ENCODE measurements around the gene SNX21. TPM values are rescaled to one million over a fixed set of nuclear protein-coding genes. Genes with fewer than 3 reads are reported as not detected.
"Not testable (repeated sequence)": the region's sequence is repeated elsewhere in the genome, so short reads cannot be mapped to it uniquely, and the experiment has no call there.

Gene SNX21
- total RNA-seq, 1 donor from 2014 or later, result 20.8 TPM

DNA sequence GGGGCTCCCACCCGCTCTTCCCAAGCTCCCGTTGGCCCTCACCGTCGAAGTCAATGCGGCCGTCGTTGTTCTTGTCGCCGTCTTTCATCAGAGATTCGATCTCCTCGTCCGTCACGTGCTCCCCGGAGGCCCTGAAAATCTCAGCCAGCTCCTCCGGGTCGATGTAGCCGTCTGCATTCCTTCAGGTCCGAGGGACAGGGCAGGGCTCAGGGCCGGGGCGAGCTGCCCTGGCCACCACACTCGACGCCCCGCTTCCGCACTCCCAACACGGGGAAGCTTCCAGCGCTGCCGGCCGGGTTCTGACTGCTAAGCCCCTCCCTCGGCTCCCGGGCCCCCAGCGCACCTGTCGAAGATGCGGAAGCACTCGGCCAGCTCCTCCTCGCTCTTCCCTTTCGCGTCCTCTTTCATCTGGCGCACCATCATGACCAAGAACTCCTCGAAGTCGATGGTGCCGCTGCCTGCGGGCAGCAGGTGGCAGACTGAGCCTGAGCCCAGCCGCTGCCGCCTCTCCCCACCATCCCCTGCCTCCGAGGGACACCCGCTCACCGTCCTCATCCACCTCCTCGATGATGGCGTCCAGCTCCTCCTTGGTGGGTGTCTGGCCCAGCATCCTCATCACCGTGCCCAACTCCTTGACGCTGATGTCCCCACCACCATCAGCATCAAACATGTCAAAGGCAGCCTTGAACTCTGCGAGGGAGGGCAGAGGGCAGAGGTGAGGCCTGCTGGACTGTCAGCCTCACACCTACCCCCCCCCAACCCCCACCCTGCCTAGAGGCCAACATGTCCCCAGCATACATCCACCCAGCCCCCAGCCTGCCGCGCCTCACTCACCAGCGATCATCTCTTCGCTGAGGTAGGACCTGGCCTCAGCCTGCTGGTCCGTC, 9.4 kb upstream of the SNX21 start:
- no peak for DNase-seq (ENCODE audit: low read depth, low spot score)

DNA sequence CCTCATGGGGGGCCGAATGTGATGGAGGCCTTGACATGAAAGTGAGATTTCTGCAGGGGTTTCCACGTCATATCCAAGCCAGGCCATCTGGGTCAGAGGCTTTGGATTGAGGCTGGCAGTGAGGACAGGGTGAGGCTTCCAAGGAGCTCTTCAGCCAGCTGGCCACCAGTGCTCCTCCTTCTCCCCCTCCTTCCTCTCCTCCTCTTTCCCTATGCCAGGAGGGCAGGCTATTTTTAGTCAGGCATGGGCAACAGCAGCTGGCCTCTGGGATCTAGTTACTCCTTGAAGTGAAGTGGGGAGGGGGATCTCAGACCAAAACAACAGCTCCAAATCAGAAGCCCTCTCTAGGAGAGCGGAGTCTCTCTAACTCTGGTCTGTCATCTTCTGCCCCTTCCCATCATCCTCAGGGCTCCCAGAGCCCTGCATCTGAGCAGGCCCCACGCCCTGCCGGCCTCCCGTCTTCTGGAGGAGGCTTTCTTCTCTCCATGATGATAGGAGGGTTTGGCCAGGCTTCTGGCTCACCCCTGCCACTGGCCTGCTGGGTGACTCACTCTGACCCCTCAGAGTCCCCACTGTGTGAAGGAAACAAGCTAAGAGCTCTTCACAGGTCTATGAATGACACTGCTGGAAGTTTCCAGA, 7.1 kb upstream of the SNX21 start:
- no peak for DNase-seq (ENCODE audit: low read depth, low spot score)

DNA sequence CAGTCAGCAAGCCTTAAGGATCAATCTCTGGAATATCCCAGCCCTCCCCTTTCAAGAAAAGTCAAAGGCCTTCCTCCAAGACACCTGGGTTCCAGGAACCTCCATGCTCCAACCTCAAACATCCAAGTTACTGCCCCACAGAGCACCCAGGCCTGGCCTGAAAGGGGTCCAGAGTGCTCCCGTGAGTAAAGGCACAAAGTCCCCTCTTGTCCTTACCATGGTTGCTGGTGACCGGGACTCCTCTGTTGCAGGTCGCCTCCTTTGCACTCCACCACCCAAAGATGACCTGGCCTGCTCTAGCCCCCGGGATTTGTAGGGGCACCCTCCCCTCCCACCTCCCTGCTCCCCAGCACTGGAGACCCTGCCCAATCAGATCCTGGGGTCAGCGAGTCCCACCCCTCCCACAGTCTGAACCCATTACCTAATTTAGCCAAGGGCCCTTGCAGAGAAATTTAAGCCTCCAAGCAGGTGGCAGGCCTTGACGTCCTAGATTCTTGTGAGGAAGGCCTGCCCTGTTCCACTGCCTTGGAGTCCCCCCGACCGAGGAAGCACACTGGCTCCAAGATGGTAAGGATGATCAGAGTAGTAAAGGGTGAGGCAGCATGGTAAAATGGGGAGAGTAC, 6.5 kb upstream of the SNX21 start, which contains the start of gene TNNC2:
TNNC2 (minus strand) TSS at position 283 of the 623 bp plus-strand sequence; CDS start at position 219, 64 bp downstream.
- DNase-seq (ENCODE audit: low read depth, low spot score), result no peak

DNA sequence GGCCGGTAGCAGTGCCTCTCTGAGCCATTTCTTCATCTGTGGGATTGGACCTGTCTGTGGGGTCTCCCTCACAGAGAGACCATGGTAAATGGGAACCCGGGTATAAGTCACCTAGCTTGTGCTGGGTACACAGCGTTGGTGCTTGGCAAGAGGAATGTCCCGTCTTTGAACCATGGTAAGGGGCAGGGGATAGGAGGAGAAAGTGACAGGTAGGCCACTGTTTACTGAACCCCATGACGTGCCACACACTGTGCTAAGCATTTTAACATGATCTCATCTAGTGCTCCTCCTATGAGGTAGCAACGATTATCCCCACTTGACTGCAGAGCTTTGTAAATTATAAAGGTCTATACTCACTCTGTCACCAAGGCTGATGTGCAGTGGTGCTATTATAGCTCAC, 5.9 kb upstream of the SNX21 start:
- DNase-seq (ENCODE audit: low read depth, low spot score), result no peak

DNA sequence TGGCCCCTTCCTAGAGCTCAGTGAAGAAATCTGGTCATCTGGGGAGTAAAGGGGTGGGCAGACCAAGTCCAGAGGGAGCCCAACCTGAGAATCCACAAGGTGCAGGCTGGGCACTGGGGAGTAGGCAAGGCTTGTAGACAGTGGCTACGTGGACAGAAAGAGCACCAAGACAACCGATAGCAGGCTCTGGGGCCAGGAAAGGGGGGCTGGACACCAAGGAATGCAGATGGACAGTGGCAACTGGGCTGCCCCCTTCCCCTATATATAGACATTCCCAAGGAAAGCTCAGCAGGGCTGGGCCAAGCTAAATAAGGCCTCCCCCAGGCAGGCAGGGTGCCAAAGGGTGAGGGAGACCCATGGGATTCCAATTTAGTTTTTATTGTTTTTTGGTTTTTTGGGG, 5.0 kb upstream of the SNX21 start:
- no peak for DNase-seq (ENCODE audit: low read depth, low spot score)

DNA sequence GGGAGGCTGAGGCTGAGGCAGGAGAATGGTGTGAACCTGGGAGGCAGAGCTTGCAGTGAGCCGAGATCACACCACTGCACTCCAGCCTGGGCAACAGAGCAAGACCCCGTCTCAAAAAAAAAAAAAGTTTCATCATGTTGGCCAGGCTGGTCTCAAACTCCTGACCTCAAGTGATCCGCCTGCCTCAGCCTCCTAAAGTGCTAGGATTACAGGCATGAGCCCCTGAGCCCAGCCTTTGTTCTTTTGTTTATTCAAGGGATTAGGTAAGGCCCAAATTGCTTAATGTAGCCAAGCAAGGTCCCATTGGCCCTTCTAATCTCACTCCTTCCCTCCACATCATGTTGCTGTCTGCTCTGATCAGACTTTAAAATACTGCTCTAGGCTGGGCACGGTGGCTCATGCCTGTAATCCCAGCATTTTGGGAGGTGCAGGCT, 3.9 kb upstream of the SNX21 start:
- not testable (repeated sequence) for DNase-seq (ENCODE audit: low read depth, low spot score)

DNA sequence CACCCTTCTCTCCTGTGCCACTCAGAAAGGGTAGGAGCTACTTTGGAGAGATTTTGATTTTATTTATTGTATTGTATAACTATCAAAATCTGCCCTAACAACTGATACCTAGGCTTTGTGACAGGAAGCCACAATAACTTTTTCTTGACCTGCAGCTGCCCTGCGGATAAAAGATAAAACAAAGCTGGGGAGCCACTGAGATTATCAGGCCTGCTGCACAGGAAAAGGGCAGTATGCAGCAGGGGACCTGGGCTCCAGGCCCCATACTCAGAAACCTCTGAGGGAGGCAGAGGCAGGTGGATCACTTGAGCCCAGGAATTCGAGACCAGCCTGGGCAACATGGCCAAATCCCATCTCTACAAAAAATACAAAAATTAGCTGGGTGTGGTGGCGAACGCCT, 980 bp upstream of the SNX21 start:
- DNase-seq (ENCODE audit: low read depth, low spot score), result no peak

DNA sequence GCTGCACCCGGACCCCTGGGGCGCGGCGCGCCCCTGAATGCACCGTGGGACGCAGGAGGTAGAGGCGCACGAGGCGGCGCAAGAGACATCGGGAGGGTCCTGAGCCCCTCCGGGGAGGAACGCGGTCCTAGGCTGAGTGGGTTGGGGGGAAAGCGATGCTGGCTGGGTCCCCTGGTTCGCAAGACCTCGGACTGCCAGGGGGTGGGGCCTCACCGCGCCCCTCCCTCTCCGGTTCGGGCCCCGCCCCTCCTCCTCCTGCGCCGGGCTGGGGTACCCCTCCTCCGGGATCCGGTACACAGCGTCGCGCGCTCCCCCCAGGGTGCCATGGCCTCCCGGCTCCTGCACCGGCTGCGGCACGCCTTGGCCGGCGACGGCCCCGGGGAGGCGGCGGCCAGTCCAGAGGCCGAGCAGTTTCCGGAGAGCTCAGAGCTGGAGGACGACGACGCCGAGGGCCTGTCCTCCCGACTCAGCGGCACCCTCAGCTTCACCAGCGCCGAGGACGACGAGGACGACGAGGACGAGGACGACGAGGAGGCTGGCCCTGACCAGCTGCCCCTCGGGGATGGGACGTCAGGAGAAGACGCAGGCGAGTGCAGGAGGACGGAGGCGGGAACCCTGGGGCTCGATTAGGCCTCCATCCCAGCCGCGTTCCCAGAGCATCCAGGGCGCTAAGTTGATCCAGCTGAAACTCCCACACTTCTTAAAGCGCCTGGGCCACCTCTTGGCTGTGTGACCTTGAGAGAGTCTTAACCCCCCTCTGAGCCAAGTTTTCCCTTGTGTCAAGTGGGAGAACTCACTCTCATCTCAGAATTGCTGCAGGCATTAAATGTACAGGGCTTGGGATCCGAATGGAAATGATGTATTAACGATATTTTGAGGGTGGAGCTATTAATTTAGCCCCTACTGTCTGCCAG, 541 bp downstream of the SNX21 start:
- DNase-seq (ENCODE audit: low read depth, low spot score), result no peak

DNA sequence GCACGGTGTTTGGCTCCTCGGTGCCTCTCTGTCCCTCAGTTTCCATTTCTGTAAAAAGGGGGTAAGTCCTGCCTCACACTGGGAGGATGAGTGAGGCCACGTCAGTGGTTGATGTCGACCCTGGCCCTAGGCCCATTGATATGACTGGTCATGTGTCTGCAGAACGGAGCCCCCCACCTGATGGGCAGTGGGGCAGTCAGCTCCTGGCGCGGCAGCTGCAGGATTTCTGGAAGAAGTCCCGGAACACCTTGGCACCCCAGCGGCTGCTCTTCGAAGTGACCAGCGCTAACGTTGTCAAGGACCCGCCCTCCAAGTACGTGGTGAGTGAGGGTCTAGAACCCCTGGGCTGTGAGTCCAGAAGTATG, 1.2 kb downstream of the SNX21 start:
- no peak for DNase-seq (ENCODE audit: low read depth, low spot score)

DNA sequence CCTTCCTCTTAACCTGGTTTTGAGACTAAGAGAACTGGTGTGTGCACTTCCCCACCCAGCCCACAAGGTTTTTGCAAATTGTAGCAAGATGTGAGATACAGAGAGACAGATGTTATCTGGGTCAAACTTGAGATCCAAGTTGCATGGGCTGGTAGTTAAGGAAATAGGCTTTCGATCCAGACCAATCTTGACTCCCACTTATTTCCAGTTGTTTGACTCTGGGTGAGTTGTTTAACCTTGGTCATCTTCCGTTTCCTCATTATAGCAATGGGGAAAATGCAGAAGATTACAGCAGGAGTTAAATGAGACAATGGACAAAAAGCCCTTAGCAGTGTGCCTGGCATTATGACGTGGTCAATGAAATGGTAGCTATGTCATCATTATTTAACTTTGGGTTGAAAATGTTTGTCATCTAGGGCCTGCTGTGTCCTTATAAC, 1.7 kb downstream of the SNX21 start:
- DNase-seq (ENCODE audit: low read depth, low spot score), result no peak

DNA sequence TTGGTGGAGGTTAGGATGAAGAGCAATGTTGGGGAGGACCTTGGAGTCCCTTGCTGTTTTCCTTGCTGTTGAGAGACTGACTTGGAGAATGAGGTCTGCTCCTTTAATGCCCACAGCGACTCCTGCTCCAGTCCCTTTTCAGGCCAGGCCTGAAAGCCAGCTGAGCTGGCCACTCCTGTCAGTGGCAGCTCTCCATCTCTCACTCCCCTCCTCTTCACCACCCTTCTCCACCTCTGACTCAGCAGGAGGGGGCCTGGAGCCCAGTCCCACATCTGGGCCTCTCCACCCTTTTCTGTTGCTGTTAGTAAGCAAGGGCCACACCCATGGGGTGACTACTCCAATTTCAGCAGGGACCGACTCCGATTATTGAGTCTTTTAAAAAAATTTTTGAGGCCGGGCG, 2.2 kb downstream of the SNX21 start:
- DNase-seq (ENCODE audit: low read depth, low spot score), result no peak

DNA sequence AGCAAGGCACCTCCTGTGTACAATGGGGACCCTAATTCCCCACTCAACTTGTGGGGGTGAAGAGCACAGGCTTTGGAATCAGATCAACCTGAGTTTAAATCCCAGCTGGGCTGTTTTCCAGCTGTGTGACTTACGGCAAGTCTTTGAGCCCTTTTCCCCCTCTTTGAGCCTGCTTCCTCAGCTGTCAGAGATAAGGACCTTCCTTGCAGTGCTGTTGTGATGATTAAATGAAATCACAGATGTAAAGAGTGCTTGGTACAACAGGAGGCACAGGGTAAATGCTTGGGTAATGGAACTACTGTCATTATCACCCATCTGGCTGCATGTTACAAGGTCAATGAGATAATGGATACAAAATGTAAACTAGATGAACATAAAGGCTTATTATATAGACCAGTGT, 3.2 kb downstream of the SNX21 start:
- DNase-seq (ENCODE audit: low read depth, low spot score), result peak; percentile 40

DNA sequence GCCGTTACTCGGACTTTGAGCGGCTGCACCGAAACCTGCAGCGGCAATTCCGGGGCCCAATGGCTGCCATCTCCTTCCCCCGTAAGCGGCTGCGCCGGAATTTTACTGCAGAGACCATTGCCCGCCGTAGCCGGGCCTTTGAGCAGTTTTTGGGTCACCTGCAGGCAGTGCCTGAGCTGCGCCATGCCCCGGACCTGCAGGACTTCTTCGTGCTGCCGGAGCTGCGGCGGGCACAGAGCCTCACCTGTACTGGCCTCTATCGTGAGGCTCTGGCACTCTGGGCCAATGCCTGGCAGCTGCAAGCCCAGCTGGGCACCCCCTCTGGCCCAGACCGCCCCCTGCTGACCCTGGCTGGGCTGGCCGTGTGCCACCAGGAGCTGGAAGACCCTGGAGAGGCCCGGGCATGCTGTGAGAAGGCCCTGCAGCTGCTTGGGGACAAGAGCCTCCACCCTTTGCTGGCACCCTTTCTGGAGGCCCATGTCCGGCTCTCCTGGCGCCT, 7.2 kb downstream of the SNX21 start:
- no peak for DNase-seq (ENCODE audit: low read depth, low spot score)

DNA sequence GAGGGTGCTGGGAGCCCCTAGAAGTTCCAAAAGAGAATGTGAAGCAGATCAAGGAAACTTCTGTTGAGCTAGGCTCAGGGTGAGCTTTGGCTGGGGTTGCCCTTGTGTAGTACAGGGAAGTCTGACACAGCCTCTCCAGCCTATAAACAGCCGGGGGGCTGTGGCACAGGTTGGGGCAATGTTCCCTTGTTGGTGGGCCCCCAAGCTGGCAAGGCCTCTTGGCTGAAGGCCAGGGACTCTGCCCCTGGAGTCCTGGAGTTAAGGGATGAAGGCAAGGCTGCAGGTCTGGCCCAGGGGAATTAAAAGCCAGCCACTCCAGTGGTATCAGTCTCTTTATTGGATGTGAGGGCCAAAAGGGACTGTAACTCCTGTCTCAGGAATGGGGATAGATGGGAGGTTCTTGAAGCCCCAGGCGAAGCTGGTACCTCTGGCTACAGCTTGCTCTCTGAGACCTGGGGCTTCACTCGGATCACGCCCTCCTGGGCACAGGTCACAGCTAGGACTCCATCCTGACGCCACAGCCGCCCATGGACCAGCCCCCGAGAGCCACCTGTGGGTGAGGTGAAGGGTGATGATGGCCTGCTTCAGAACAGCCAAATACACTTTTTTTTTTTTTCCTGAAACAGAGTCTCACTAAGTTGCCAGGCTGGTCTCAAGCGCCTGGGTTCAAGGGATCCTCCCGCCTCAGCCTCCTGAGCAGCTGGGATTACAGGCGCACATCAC, 8.0 kb downstream of the SNX21 start:
- DNase-seq (ENCODE audit: low read depth, low spot score), result no peak

DNA sequence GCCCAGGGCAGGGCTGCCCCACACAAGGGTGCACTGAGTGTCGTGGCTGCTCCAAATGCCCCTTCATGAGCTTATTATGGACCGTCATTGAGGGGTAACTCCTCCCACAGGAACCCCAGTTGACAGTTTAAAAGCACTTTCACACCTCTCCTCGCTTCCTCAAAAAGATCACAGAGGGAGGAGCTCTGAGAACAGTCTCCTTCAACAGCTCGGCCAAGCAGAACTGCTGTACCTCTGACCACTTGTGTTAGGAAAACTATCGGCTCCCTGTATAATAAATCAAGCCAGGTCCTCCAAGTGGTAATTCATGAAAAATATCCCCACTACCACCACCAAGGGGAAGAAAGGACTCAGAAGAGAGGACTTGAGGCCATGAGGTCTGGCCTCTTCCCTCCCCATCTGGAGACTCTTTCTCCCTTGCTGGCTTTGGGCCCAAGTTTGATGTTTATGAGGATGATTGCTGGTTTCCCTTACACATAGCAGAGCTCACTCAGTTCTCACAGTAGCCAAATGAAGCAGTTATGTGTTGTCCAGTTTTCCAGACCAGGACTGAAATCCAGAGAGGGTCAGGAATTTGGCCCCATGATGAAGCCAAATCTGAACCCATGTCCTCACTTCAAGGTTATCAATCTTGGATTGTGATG, 8.7 kb downstream of the SNX21 start:
- DNase-seq (ENCODE audit: low read depth, low spot score), result no peak

DNA sequence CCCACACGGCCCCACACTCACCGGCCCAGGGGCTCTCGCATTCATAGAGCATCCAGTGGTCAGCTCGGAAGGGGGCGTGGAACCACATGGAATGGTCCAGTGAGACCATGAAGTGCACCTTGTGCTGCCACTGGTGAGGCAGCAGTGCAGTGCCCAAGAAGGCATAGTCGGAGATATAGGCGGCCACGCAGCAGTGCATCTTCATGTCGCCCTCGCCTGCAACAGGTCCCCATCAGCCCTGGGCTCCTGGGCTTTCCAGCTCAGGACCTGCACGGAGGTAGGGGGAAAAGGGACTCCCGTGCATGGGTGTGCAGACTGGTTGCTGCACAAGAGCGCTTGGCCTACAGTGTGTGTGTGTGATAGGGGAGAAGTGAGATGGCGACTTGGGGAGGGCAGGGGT, 9.9 kb downstream of the SNX21 start:
- no peak for DNase-seq (ENCODE audit: low read depth, low spot score)

DNA sequence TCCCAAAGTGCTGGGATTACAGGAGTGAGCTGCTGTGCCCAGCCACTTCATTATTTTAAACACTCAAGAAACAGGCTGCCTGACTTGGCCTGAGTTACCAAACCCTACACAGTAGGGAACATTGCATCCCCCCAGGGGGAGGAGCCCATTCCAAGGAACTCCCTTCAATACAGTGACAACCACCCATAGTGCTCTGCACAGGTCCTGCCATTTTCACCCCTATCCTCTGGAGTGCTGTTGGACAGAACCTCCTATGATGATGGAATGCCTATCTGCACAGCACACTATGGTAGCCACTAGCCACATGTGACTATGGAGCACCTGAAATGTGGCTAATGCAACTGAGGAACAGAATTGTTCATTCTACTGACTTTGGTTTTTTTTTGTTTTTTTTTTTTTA, 11.9 kb downstream of the SNX21 start:
- no peak for DNase-seq (ENCODE audit: low read depth, low spot score)

DNA sequence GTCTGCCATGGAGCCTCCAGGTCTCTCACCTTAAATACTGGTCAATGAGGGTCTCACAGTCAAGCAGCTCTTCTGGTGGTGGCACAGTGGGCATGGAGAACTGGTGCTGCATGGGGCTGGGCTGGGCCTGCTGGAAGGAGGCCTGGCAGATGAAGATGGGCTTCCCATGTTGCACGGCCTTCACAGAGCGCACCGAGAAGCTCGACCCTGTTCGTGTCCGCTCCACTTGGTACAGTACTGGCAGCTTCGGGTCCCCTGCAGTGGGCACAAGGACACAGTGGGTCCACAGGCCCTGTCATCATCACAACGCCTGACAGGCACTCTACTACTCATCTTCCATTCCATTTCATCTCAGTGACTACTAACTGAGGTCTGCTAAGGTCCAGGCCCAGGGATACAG, 14.8 kb downstream of the SNX21 start:
- no peak for DNase-seq (ENCODE audit: low read depth, low spot score)

DNA sequence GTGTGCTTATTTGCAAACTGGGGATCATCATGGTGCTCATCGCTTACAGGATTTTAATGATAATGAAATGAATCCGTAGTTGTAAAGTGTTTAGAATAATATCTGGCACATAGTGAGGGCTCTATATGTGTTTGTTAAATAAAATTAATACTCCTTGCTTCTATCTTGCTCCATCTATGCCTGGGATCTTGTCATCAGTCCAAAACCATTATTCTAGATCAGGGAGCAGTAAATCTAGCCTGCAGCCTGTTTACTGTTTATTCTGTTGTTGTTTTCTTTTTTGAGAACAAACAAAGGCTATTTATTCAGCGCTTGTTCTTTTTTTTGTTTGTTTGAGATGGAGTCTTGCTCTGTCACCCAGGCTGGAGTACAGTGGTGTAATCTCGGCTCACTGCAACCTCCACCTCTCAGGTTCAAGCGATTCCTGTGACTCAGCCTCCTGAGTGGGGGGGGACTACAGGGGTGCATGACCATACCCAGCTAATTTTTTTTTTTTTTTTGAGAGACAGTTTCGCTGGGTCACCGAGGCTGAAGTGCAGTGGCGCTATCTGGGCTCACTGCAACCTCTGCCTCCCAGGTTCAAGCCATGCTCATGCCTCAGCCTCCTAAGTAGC, 15.5 kb downstream of the SNX21 start:
- DNase-seq (ENCODE audit: low read depth, low spot score), result no peak

DNA sequence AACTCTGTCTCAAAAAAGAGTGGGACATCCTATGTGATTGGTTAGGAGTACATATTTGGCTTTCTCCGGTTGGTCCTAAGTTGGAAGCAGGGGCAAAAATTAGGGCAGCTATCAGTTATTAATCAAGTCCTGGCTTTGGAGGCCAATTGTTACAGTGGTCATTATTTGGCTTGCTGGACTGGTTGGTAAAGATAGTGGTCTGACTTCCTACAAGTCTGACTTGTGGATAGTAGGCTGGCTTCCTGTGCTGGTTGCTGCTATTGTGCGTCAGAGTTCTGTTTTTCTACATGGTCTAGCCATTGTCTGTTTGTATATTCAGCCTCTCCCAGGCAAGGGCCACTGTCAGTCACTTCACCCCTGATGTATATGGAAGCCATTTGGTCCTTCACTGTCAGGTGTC, 16.6 kb downstream of the SNX21 start:
- no peak for DNase-seq (ENCODE audit: low read depth, low spot score)

All from pulmonary artery endothelial cell (primary cell).